ENCODE measurements around the gene PLCB1. TPM values are rescaled to one million over a fixed set of nuclear protein-coding genes. Genes with fewer than 3 reads are reported as not detected.

The PLCB1 gene
- total and polyA plus RNA-seq, 2 donors (not counting 1 experiment from before 2014, with no cell fraction given): 13.4 to 23.3 TPM

GRCh38 chr20:8898823-8899222, 766.8 kb downstream of the PLCB1 start:
- no peaks in the 10 kb centered on the region for H4K20me1 ChIP-seq (ENCODE audit: control insufficient read depth, extremely low read depth, insufficient read depth, low read length)
- H3K27ac ChIP-seq (ENCODE audit: insufficient read depth, low read length): no peak overlapping the region
- no peak overlapping the region for H3K4me2 ChIP-seq (ENCODE audit: extremely low read depth, insufficient read depth, low read length)
- H3K79me2 ChIP-seq (ENCODE audit: control insufficient read depth, insufficient read depth, low read length): no peaks in the 10 kb centered on the region
- TF ChIP-seq CTCF (conservative IDR thresholded peaks at IDR 0.05 in 1 of 2, IDR thresholded peaks at IDR 0.05 in 1 of 2; ENCODE audit: low read depth in 1 of 2, low read length in 2 of 2) (no peak), EZH2 (IDR thresholded peaks at IDR 0.05; ENCODE audit: low read length, missing control alignments) (no peak)
- no peaks in the 10 kb centered on the region for H3K36me3 ChIP-seq (ENCODE audit: control insufficient read depth, insufficient read depth, low read length)
- no peak overlapping the region for H3K9ac ChIP-seq (ENCODE audit: insufficient read depth, low read length)
- no peaks in the 10 kb centered on the region for H3K27me3 ChIP-seq (ENCODE audit: control insufficient read depth, insufficient read depth, low read length)
- no peak overlapping the region for H3K4me3 ChIP-seq (replicated peaks in 1 of 4; ENCODE audit: control extremely low read depth in 1 of 4, insufficient read depth in 1 of 4, low read depth in 3 of 4, low read length in 4 of 4)
- H2AFZ ChIP-seq (ENCODE audit: low read length): no peak overlapping the region
- no peak for DNase-seq (ENCODE audit: low read depth in 2 of 2)
- no peaks in the 10 kb centered on the region for H3K4me1 ChIP-seq (ENCODE audit: control insufficient read depth, extremely low read depth, insufficient read depth, low read length)
- no peaks in the 10 kb centered on the region for H3K9me3 ChIP-seq (ENCODE audit: control insufficient read depth, insufficient read depth, low read depth, low read length)

GRCh38 chr20:8901237-8902025, 769.4 kb downstream of the PLCB1 start:
- Histone ChIP-seq H3K79me2 (ENCODE audit: control insufficient read depth, insufficient read depth, low read length) (no peaks in the 10 kb centered on the region), H3K27me3 (ENCODE audit: control insufficient read depth, insufficient read depth, low read length) (no peaks in the 10 kb centered on the region), H3K36me3 (ENCODE audit: control insufficient read depth, insufficient read depth, low read length) (no peaks in the 10 kb centered on the region), H4K20me1 (ENCODE audit: control insufficient read depth, extremely low read depth, insufficient read depth, low read length) (no peaks in the 10 kb centered on the region), H3K4me1 (ENCODE audit: control insufficient read depth, extremely low read depth, insufficient read depth, low read length) (no peaks in the 10 kb centered on the region), H3K9me3 (ENCODE audit: control insufficient read depth, insufficient read depth, low read depth, low read length) (no peaks in the 10 kb centered on the region), H3K4me3 (replicated peaks in 1 of 4; ENCODE audit: control extremely low read depth in 1 of 4, insufficient read depth in 1 of 4, low read depth in 3 of 4, low read length in 4 of 4) (no peak overlapping the region), H3K9ac (ENCODE audit: insufficient read depth, low read length) (no peak overlapping the region), H2AFZ (ENCODE audit: low read length) (peak overlapping the region; percentile 37), H3K27ac (ENCODE audit: insufficient read depth, low read length) (no peak overlapping the region), H3K4me2 (ENCODE audit: extremely low read depth, insufficient read depth, low read length) (no peak overlapping the region)
- TF ChIP-seq EZH2 (IDR thresholded peaks at IDR 0.05; ENCODE audit: low read length, missing control alignments) (no peak), CTCF (conservative IDR thresholded peaks at IDR 0.05 in 1 of 2, IDR thresholded peaks at IDR 0.05 in 1 of 2; ENCODE audit: low read depth in 1 of 2, low read length in 2 of 2) (no peak)
- peak in 1 of 2 donors; percentile 14 for DNase-seq (ENCODE audit: low read depth in 2 of 2)

GRCh38 chr20:8903655-8904605, 771.9 kb downstream of the PLCB1 start:
- H3K9me3 ChIP-seq (ENCODE audit: control insufficient read depth, insufficient read depth, low read depth, low read length): no peaks in the 10 kb centered on the region
- no peaks in the 10 kb centered on the region for H3K27me3 ChIP-seq (ENCODE audit: control insufficient read depth, insufficient read depth, low read length)
- no peak for DNase-seq (ENCODE audit: low read depth in 2 of 2)
- H3K4me3 ChIP-seq (replicated peaks in 1 of 4; ENCODE audit: control extremely low read depth in 1 of 4, insufficient read depth in 1 of 4, low read depth in 3 of 4, low read length in 4 of 4): no peak overlapping the region
- H3K36me3 ChIP-seq (ENCODE audit: control insufficient read depth, insufficient read depth, low read length): no peaks in the 10 kb centered on the region
- TF ChIP-seq CTCF (conservative IDR thresholded peaks at IDR 0.05 in 1 of 2, IDR thresholded peaks at IDR 0.05 in 1 of 2; ENCODE audit: low read depth in 1 of 2, low read length in 2 of 2) (no peak), EZH2 (IDR thresholded peaks at IDR 0.05; ENCODE audit: low read length, missing control alignments) (no peak)
- no peak overlapping the region for H2AFZ ChIP-seq (ENCODE audit: low read length)
- H3K9ac ChIP-seq (ENCODE audit: insufficient read depth, low read length): no peak overlapping the region
- no peaks in the 10 kb centered on the region for H3K4me1 ChIP-seq (ENCODE audit: control insufficient read depth, extremely low read depth, insufficient read depth, low read length)
- H4K20me1 ChIP-seq (ENCODE audit: control insufficient read depth, extremely low read depth, insufficient read depth, low read length): no peaks in the 10 kb centered on the region
- no peak overlapping the region for H3K27ac ChIP-seq (ENCODE audit: insufficient read depth, low read length)
- H3K4me2 ChIP-seq (ENCODE audit: extremely low read depth, insufficient read depth, low read length): no peak overlapping the region
- no peaks in the 10 kb centered on the region for H3K79me2 ChIP-seq (ENCODE audit: control insufficient read depth, insufficient read depth, low read length)
